Parathyroid adenoma (tissue), 2 donors: ENCODE results near the gene PCSK9.

Source experiments
- H2AFZ ChIP-seq: fragments of 300-600 bp; sonication (generic); one replicate; pipeline ENCODE4 v1.7.0; 2017; ENCODE audit warnings: antibody characterized with exemption, mild to moderate bottlenecking
- H3K27ac ChIP-seq: fragments of 300-600 bp; sonication (generic); one replicate; pipeline ENCODE4 v1.7.0; 2017
- H3K27me3 ChIP-seq: fragments of 300-600 bp; sonication (generic); one replicate; pipeline ENCODE4 v1.7.0; 2017; ENCODE audit warnings: low read length; ENCODE audit not compliant: control insufficient read depth, insufficient read depth
- H3K36me3 ChIP-seq: fragments of 300-600 bp; sonication (generic); one replicate; pipeline ENCODE4 v1.7.0; 2017; ENCODE audit warnings: low read length; ENCODE audit not compliant: control insufficient read depth, insufficient read depth
- H3K4me1 ChIP-seq: fragments of 300-600 bp; sonication (generic); one replicate; pipeline ENCODE4 v1.7.0; 2017; ENCODE audit warnings: control low read depth
- H3K4me2 ChIP-seq: fragments of 300-600 bp; sonication (generic); one replicate; pipeline ENCODE4 v1.7.0; 2017; ENCODE audit warnings: low read length
- H3K4me3 ChIP-seq: fragments of 300-600 bp; sonication (generic); one replicate; pipeline ENCODE4 v1.7.0; 2017; ENCODE audit warnings: low read depth, low read length
- H3K79me2 ChIP-seq: fragments of 300-600 bp; sonication (generic); one replicate; pipeline ENCODE4 v1.7.0; 2017; ENCODE audit warnings: control low read depth
- H3K9ac ChIP-seq: fragments of 300-600 bp; sonication (generic); one replicate; pipeline ENCODE4 v1.7.0; 2017; ENCODE audit warnings: mild to moderate bottlenecking
- H3K9me3 ChIP-seq: fragments of 300-600 bp; sonication (generic); one replicate; pipeline ENCODE4 v1.7.0; 2017; ENCODE audit warnings: low read length; ENCODE audit not compliant: control insufficient read depth
- TF ChIP-seq, protein P1 (sequence below): fragments of 300-600 bp; sonication (generic); IDR thresholded peaks from one replicate; pipeline ENCODE4 v1.7.0; 2017; ENCODE audit warnings: antibody characterized with exemption, mild to moderate bottlenecking
- donor health status: primary hyperparathyroidism.

PCSK9 gene

DNA sequence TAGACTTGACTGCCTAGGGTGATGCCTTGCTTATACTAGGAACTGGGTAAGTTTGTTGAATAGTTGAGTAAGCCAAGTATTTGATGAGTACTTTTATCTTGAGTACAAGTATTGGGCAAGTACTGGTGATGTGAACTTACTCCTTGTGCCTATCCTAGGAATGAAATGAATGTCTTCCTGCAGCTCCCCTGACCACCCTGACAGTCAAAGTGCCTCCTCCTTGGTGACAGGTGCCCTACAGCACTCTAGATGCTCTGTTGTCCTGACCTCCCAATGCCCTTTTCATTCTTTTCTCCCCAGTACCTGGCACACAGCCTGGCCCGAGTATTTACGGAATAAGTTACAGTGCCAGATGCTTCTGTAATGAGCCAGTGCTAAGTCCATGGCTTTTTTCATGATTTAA is 25.5 kb downstream of the PCSK9 start:
- H3K4me2 ChIP-seq: no peak overlapping the region
- H2AFZ ChIP-seq: no peak overlapping the region
- no peaks in the 10 kb centered on the region for H3K36me3 ChIP-seq
- peaks cover 9% of the 10 kb centered on the region for H3K4me1 ChIP-seq
- TF ChIP-seq, protein P1, sequence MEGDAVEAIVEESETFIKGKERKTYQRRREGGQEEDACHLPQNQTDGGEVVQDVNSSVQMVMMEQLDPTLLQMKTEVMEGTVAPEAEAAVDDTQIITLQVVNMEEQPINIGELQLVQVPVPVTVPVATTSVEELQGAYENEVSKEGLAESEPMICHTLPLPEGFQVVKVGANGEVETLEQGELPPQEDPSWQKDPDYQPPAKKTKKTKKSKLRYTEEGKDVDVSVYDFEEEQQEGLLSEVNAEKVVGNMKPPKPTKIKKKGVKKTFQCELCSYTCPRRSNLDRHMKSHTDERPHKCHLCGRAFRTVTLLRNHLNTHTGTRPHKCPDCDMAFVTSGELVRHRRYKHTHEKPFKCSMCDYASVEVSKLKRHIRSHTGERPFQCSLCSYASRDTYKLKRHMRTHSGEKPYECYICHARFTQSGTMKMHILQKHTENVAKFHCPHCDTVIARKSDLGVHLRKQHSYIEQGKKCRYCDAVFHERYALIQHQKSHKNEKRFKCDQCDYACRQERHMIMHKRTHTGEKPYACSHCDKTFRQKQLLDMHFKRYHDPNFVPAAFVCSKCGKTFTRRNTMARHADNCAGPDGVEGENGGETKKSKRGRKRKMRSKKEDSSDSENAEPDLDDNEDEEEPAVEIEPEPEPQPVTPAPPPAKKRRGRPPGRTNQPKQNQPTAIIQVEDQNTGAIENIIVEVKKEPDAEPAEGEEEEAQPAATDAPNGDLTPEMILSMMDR: no peak
- H3K79me2 ChIP-seq: no peaks in the 10 kb centered on the region
- H3K9ac ChIP-seq: no peak overlapping the region
- no peak overlapping the region for H3K4me3 ChIP-seq
- no peaks in the 10 kb centered on the region for H3K9me3 ChIP-seq
- H3K27ac ChIP-seq: no peak overlapping the region
- no peaks in the 10 kb centered on the region for H3K27me3 ChIP-seq

DNA sequence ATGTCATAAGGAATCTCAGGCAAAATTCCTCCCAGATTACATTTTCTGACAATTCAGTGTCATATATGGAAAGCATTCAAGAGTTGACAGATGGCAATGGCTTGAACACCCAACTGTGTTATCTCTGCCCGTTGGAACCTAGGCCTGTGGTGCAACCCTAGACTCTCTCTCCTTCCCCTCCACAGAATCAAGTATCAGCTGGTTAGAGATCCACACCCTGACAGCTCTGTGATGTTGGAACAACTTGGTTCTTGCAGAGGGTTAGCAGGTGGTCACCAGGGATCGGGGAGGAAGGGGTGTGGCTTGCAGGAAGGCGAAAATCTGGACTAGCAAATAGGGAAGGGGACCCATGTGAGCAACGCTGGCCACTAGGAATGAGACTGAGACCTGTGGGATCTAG is 26.3 kb downstream of the PCSK9 start:
- H3K4me3 ChIP-seq: no peak overlapping the region
- no peak overlapping the region for H3K4me2 ChIP-seq
- no peaks in the 10 kb centered on the region for H3K27me3 ChIP-seq
- no peak overlapping the region for H2AFZ ChIP-seq
- H3K9me3 ChIP-seq: no peaks in the 10 kb centered on the region
- no peak overlapping the region for H3K9ac ChIP-seq
- TF ChIP-seq, protein P1: no peak
- no peaks in the 10 kb centered on the region for H3K36me3 ChIP-seq
- no peaks in the 10 kb centered on the region for H3K79me2 ChIP-seq
- H3K4me1 ChIP-seq: peaks cover 9% of the 10 kb centered on the region
- no peak overlapping the region for H3K27ac ChIP-seq

DNA sequence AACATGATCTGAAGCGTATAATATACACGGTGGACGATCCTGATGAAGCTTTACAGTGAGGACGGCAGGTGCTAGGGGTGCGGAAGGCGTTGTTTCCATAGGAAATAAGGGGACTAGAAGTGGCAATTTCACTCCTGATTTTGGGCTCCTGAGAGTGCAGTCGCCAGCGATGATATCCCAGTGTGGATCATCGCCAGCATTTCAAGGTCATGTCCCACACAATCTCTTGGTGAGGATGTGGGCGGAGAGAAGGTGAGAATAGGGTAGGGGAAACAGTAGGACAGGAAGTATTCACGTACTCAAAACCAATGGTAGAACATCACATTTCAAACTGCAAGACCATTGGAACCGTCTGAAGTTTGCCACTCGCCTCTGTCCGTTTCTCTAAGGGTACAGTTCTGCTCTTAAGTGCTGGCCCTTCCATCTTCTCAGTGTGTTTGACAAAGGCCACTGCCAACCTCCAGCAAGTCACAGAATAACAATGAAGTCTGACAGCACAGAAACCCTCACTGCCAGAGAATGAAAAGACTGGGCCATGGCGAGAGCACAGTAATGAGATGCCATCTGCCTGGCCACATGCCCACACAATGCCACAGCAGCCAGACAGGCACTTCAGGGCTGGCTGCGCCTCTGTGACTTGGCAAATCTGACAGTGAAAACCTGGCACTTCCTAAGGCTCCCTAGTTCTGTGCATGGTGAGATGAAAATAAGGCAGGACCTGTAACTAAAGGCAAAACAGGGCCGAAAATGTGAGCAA is 27.9 kb downstream of the PCSK9 start:
- peaks cover 9% of the 10 kb centered on the region for H3K4me1 ChIP-seq
- no peaks in the 10 kb centered on the region for H3K36me3 ChIP-seq

DNA sequence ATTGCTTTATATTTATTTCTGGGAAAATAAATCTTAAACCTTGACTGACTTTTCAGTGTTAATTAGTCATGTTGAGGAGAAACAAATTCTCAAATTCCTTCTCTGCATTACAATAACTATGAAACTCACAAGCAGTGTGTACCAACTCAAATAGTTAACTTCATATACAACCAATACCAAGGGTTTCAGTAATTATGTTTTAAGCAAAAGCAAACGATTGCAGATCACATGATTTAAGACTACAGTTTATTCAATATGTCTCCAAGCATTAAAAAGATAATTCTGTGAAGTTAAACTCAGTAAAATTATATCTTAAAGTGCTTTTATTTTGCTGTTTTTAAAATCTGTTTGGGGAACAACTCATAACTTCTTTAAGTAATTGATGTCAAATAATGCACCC is 28.6 kb downstream of the PCSK9 start:
- no peak overlapping the region for H3K4me3 ChIP-seq
- H3K4me1 ChIP-seq: peaks cover 9% of the 10 kb centered on the region
- TF ChIP-seq, protein P1: no peak
- H3K27me3 ChIP-seq: no peaks in the 10 kb centered on the region
- H3K36me3 ChIP-seq: no peaks in the 10 kb centered on the region
- H3K4me2 ChIP-seq: no peak overlapping the region
- H2AFZ ChIP-seq: no peak overlapping the region
- H3K79me2 ChIP-seq: no peaks in the 10 kb centered on the region
- no peak overlapping the region for H3K9ac ChIP-seq
- H3K9me3 ChIP-seq: no peaks in the 10 kb centered on the region
- H3K27ac ChIP-seq: no peak overlapping the region

More for the DNA sequence above, 27.9 kb downstream of the PCSK9 start:
- H2AFZ ChIP-seq: peak overlapping the region; percentile 9
- H3K4me3 ChIP-seq: no peak overlapping the region
- TF ChIP-seq, protein P1: no peak
- H3K9me3 ChIP-seq: no peaks in the 10 kb centered on the region
- no peaks in the 10 kb centered on the region for H3K27me3 ChIP-seq
- no peaks in the 10 kb centered on the region for H3K79me2 ChIP-seq
- no peak overlapping the region for H3K9ac ChIP-seq
- H3K4me2 ChIP-seq: peak overlapping the region; percentile 23
- H3K27ac ChIP-seq: peak overlapping the region; percentile 57

DNA sequence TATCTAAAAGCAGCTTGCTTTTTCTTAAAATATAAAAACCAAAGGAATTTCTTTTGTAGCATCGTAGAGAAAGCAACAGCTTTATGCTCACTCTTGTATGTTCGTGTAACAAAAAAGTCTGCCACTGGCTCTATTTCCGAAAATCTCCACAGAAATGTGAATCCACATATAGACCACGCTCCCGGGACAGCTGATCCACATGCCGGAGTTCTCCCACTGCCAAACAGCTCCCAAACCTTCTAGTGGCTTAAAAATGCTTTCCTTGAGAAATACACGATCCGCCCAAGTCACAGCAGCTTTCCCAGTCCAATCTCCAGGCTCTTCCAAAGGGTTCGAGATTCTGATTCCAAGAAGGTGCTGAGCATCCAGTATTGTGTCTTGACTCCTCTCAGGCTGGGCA is 29.3 kb downstream of the PCSK9 start:
- TF ChIP-seq, protein P1: no peak
- peaks cover 9% of the 10 kb centered on the region for H3K4me1 ChIP-seq
- no peak overlapping the region for H3K9ac ChIP-seq
- H3K79me2 ChIP-seq: no peaks in the 10 kb centered on the region
- no peak overlapping the region for H3K4me2 ChIP-seq
- H3K36me3 ChIP-seq: no peaks in the 10 kb centered on the region
- H3K27me3 ChIP-seq: no peaks in the 10 kb centered on the region
- H2AFZ ChIP-seq: no peak overlapping the region
- no peak overlapping the region for H3K27ac ChIP-seq
- no peaks in the 10 kb centered on the region for H3K9me3 ChIP-seq
- H3K4me3 ChIP-seq: no peak overlapping the region
